HG02763 (cell line): ENCODE measurements around the gene HSP90AA1.
"Not testable (repeated sequence)": the region's sequence is repeated elsewhere in the genome, so short reads cannot be mapped to it uniquely, and the experiment has no call there.

ENCODE experiments used
- ATAC-seq: cut with Tn5 transposase; IDR thresholded peaks from one replicate; pipeline ENCODE4 v1.9.1; 2021; ENCODE audit warnings: mild to moderate bottlenecking, moderate library complexity; ENCODE audit not compliant: unreplicated experiment

Gene HSP90AA1

DNA sequence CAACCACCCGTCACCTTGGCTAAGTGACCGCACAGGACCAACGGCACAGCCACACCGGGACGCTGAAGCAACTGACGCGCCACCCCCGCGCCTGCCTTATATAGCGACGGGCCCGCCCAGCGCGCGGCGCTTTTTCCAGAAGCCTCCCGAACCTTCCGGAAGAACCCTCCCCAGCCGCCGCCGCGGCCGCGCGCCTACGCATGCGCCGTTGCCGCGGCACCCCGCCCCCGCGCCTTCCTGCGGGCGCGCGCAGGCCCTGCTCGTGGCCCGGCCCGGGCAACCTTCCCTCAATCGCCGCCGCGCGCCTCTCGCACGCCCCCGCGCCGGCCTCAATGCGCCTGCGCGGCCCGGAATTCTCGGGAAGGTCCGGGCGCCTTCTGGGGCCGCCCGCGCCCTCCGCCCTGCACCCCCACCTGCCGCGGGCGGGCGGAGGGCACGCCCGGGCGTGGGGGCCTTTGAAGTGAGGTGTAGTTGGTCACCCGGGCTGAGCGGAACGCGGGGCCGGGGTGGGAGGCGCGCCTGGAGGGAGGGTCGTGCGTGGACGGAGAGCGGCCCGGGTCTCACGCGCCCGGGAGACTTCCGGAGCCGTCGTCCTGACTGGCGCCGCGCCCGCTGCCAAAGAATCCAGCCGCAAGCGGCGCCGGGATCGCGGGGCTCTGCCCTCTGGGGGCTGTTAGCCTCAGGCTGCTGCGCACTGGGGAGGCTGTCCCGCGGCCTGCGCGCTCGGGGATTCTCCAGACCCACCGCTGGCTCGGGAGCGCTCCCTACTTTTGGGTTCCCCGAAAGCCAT, at the start of gene HSP90AA1:
Gene HSP90AA1, minus strand, starts transcription at position 73 of the 790 bp plus-strand sequence. CDS start 666 bp downstream, outside the sequence.
- ATAC-seq = peak; percentile 83

DNA sequence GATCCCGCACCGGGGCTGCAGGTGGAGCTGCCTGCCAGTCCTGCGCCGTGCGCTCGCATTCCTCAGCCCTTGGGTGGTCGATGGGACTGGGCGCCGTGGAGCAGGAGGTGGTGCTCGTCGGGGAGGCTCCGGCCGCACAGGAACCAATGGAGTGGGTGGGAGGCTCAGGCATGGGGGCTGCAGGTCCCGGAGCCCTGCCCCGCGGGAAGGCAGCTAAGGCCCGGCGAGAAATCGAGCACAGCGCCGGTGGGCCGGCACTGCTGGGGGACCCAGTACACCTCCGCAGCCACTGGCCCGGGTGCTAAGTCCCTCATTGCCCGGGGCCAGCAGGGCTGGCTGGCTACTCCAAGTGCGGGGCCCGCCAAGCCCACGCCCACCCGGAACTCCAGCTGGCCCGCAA, 48.6 kb upstream of the HSP90AA1 start:
- ATAC-seq = not testable (repeated sequence)

DNA sequence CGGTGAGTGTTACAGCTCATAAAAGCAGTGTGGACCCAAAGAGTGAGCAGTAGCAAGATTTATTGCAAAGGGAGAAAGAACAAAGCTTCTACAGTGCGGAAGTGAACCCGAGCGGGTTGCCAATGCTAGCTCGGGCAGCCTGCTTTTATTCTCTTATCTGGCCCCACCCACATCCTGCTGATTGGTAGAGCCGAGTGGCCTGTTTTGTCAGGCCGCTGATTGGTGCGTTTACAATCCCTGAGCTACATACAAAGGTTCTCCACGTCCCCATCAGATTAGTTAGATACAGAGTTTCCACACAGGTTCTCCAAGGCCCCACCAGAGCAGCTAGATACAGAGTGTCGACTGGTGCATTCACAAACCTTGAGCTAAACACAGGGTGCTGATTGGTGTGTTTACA, 47.9 kb upstream of the HSP90AA1 start:
- ATAC-seq = not testable (repeated sequence)

DNA sequence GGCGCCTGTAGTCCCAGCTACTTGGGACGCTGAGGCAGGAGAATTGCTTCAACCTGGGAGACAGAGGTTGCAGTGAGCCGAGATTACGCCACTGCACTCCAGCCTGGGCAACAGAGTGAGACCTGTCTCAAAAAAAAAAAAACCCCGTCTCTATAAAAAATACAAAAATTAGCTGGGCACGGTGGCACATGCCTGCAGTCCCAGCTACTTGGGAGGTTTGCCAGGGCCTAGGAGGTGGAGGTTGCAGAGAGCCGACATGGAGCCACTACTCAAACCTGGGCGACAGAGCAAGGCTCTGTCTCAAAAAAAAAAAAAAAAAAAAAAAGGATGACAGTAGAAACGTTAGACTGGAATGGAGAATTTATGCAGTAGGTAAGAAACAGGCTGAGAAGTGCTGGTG, 47.2 kb upstream of the HSP90AA1 start:
- not testable (repeated sequence) for ATAC-seq

DNA sequence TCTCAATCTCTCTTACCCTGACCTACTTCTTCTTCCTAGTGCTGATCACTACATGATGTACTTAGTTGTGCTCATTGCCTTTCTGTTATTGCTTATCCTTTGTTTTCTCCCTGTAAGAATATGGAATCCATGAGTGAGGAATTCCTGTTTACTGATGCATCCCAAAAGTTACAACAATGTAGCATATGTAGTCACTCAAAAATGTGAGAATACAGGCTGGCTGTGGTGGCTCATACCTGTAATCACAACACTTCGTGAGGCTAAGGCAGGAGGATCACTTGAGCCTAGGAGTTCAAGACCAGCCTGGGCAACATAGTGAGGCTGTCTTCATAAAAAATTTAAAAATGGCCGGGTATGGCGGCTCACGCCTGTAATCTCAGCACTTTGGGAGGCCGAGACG, 44.9 kb upstream of the HSP90AA1 start:
- no peak for ATAC-seq

DNA sequence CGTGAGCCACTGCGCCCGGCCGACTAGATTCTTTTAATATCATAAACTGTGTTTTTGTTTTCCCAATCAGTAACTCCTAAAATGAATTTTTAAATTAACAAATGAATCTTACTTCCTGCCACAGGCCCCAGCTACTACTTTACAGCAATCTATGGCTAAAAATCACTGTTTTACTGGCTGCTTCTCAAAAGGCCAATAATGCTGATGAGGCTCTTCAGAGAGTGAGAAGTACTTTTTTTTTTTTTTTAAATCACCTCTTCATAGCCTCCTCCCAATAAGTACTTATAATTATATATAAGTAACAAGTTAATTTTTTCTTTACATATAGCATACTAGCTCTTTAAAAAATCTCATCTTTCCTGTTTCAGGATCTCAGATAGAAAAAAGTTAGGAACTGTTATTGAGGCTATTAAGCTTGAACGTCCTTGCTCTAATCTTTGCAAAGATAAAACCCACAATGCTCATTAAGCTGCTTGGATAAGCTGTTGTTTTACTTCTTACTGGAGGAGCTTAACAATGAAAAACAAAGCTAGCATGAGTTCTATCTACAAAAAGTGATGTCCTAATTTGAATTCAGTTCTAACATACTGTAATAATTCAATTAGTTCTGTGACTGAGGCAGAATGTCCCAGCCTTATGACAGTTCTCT, 40.1 kb upstream of the HSP90AA1 start:
- no peak for ATAC-seq

DNA sequence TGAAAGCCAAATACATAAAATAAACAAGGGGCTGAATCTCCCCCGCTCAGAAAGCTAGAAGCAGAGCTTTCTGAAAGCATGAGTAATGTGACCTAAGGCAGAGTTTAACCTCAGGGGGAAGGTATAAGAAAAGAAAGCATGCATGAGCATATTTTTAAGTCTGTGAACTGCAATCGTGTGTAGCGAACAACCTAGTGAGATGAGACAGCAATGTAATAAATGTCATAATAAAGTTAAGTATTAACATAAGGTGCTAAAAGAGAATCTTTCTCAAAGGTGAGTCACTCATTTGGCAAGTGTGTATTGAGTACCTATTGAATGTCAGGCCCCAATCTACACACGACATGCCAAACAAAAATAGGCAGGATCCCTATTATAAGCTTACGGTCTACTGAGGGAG, 38.7 kb upstream of the HSP90AA1 start:
- no peak for ATAC-seq

DNA sequence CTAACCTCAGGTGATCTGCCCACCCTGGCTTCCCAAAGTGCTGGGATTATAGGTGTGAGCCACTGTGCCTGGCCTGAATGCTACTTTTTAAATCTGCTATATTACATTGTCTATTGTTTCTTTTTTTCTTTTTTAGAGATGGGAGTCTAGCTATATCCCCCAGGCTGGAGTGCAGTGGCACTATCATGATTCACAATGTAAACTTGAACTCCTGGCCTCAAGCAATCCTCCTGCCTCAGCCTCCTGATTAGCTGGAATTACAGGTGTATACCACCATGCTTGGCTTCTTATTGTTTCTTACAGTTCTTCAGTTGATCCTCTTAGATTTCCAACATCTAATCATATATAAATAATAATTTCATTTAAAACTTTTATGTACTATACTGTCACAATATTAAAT, 37.6 kb upstream of the HSP90AA1 start:
- no peak for ATAC-seq

DNA sequence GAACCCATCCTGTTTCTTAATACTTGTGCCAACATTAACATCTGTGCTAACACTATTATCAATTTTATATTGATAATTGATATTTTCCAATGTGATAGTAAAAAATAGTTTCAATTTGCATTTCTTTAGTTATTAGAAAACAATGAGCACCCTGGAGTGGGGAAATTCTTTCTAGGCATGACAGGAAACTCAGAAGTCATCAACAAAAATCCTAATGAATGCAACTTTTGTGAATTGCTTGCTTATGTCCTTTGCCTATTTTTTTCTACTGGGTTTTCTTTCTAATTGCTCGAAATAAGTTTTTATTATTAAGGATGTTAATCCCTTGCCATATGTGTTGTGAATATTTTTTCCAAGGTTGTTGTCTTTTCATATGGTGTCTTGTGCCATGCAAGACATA, 34.7 kb upstream of the HSP90AA1 start:
- no peak for ATAC-seq

DNA sequence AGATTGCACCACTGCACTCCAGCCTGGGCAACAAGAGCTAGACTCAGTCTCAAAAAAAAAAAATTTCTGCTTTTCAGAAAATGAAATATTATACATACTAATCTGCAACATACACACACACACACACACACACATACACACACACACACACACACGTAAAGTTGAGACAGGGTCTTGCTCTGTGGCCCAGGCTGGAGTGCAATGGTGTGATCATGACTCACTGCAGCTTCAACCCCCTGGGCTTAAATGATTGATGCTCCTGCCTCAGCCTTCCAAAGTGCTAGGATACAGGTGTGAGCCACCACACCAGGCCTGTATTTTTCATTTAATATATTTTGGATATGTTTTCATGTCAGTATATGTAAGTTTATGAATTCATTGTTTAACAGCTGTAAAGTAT, 34.0 kb upstream of the HSP90AA1 start:
- ATAC-seq = no peak

DNA sequence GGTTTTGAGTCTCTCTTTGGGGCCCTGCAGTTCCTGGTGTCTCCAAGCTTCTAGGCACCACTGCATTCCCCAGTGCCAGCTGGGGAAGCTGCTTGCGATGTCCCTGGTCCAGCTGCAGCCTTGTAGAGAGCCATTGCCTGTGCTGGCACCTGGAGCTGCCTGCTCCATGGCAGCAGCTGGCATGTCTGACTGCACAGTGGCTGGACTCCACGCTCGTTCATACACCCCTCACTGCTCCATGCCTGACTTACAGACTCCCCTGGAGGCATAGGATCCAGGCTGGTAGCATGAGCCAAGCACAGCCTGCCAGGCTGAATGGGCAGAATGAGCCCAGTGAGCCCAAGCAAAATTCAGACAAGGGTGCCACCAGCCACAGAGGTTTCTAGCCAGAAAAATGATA, 31.0 kb upstream of the HSP90AA1 start:
- no peak for ATAC-seq

DNA sequence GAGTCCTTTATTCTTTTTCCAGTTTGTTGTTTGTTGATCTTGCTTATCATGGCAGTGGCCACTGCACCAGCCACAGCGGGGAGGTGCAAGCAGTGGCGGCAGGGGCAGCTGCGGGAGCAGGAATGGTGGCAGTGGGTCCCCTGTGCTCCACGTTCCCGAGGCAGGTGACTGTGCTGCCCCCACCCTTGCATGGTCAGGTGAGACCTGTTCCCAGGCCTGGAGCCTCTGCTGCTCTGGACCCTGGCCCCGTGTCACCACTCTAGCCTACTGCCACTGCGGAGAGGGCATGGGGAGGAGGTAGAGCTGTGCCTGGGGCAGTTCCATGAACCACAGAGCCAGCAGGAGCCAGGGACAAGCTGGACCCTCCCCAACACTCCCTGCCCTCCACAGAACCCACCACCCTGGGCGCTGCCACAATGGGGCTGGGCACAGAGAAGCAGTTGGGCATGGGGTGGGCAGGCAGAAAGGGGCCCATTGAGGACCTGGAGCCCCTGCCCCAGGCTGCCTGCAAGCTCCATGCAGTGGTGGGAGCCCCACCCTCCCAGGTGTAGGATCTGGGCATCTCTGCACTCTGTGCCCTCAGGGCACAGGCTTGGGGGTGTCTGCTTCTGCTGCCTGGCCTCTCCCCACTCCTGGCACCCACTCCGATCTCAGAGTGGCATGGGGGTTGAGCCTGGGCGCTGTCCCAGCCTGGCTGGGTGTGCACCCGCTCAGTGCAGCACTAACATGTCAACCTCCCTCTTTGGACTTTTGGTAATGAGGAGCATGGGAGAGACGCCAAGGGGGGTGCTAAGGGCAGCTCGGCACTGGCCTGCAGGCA, 29.7 kb upstream of the HSP90AA1 start:
- ATAC-seq = no peak

DNA sequence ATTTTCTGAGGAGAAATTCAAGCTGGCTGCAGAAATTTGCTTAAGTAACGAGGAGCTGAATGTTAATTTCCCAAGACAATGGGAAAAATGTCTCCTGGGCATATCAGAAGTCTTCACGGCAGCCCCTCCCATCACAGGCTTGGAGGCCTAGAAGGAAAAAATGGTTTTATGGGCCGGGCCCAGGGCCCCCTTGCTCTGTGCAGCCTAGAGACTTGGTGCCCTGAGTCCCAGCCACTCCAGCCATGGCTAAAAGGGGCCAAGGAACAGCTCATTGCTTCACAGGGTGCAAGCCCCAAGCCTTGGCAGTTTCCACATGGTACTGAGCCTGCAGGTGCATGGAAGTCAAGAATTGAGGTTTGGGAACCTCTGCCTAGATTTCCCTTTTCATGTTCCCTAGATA, 24.3 kb upstream of the HSP90AA1 start:
- no peak for ATAC-seq

DNA sequence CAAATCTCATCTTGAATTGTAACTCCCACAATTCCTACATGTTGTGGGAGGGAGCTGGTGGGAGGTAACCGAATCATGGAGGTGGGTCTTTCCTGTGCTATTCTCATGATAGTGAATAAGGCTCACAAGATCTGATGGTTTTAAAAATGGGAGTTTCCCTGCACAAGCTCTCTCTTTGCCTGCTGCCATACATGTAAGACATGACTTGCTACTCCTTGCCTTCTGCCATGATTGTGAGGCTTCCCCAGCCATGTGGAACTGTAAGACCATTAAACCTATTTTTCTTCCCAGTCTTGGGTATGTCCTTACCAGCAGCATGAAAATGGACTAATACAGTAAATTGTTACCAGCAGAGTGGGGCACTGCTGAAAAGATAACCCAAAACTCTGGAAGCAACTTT, 22.5 kb upstream of the HSP90AA1 start:
- ATAC-seq = not testable (repeated sequence)

DNA sequence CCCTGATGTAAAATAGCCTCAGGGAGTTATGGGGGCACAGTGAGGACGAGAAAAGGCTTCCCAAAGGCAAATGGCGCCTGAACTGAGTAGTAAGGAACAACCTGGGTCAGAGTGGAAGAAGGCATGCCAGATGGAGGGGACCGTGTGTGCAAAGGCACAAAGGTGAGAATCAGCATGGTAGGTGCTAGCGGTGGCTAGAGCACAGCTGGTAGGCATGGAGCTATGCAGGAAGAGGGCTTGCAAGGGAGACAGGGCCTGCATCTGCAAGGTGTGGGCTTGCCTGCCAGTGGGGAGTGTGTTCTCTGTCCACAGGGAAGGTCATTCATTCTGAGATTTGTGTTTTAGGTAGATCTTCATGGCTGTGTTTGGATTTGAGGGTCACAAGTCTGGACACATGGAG, 18.5 kb upstream of the HSP90AA1 start:
- no peak for ATAC-seq

DNA sequence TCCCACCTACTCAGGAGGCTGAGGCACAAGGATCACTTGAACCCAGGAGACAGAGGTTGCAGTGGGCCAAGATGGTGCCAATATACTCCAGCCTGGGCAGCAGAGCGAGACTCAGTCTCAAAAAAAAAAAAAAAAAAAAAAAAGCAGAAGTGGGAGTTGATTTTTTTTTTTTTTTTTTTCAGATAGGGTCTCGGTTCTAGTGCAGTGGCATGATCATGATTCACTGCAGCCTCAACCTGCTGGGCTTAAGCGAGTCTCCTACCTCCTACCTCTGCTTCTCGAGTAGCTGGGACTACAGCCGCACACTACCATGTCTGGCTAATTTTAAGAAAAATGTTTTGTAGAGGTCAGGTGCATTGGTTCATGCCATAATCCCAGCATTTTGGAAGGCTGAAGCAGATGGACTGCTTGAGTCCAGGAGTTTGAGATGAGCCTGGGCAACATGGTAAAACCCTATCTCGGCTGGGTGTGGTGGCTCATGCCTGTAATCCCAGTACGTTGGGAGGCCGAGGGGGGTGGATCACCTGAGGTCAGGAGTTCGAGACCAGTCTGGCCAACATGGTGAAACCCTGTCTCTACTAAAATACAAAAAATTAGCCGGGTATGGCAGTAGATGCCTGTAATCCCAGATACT, 16.3 kb upstream of the HSP90AA1 start:
- ATAC-seq = peak; percentile 53

DNA sequence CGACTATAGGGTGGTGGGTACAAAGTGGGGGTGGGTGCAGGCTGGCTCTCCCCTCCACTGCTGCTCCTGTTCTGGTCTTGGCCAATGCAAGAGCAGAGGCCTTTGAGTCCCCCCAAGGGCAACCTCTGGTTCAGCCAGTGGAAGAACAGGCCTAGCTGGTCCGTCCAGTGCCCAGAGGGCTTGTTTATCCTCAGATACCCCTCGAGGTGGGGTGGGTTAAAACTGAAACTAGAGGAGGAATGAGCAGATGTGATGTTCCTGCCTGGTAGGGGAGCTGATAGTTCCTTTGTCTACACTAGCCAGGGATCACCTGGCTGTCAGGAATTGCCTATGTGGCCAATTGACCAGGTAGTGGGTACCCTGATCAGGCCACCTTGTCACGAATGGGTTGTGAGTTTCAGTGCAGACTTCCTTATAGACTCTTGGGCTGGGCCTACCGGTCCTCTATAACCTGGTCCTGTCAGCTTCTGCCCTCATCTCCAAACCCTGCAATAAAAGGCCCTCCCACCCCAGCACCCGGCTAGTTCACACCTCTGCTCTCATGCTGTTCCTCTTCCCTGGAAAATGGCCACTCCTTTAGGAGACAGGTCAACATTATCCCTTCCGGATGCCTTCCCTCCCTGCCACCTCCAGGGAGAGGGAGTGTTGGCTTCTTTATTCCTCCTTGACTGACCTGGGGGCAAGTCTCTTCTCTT, 10.7 kb upstream of the HSP90AA1 start:
- no peak for ATAC-seq

DNA sequence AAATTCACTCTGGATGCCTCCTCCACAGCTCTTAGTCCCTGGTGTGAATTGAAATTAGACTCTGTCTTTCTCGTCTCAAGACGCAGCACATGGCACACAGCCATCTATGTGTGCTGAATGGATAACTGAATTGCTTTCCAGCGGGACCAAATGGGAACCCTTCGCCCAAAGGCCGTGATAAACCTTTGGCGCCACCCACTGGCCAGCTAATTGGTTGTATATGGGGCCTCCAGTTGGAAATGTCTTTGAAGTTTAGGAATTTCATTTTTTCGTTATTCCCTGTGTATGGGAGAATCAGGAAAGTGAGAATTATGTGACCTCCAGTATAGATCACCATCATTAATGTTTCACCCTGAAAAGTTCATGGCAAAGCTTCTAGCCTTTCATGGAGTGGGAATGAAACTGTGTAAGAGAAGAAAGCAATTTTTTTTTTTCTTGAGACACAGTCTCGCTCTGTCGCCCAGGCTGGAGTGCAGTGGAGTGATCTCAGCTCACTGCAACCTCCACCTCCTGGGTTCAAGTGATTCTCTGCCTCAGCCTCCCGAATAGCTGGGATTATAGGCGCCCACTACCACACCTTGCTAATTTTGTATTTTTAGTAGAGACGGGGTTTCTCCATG, 9.8 kb upstream of the HSP90AA1 start:
- no peak for ATAC-seq

DNA sequence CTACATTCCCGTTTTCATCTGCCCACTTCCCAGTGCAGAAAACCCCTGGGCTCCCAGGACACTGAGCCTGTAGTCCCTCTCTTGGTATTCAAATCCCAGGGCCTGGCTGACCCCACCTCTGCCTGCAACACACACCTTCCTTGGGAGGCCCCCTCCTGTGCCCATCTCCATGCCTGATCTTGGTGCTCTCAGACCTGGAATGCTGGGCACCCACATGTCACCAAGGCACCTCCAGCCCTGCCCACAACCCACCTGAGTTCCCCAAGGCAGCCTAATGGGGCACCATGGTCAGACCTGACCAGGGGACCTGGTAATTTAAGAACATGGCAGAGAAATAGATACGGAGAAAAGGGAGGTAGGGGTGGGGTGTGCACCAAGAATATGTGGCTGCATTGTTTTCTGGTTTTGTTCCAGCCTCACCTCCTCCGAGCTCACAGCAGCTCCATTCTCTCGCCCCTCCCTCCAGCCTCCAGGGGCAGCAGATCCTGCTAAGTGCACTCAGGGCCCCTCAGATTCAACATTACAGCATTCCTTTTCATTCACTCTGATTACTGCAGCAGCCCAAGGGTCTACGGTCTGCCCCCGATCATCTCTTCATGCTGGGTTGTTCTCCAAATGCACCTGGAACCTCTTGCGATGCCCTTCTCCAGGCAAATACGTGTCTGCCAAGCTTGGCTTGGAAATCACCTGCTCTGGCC, 9.2 kb upstream of the HSP90AA1 start:
- ATAC-seq = no peak
